AG20443 (cell line): ENCODE measurements around the gene ZNF236.
"Not testable (repeated sequence)": the region's sequence is repeated elsewhere in the genome, so short reads cannot be mapped to it uniquely, and the experiment has no call there.

Experiments used
- DNase-seq: peaks from one replicate; pipeline ENCODE4 v3.0.0; 2012; ENCODE audit warnings: low spot score, mixed read lengths

Gene ZNF236

GRCh38 chr18:76908277-76908676 lies 85.9 kb downstream of the ZNF236 start:
- DNase-seq: no peak

- DNase-seq: no peak
Observed at GRCh38 chr18:76909439-76909838, 87.1 kb downstream of the ZNF236 start.

- DNase-seq: no peak
Observed at GRCh38 chr18:76911440-76911839, 89.1 kb downstream of the ZNF236 start.

GRCh38 chr18:76913583-76913982 lies 91.2 kb downstream of the ZNF236 start:
- no peak for DNase-seq

GRCh38 chr18:76914314-76914713 lies 92.0 kb downstream of the ZNF236 start:
- DNase-seq: no peak

- DNase-seq: no peak
Observed at GRCh38 chr18:76914796-76915195, 92.4 kb downstream of the ZNF236 start.

GRCh38 chr18:76915456-76915855 lies 93.1 kb downstream of the ZNF236 start:
- no peak for DNase-seq

GRCh38 chr18:76920974-76921373 lies 98.6 kb downstream of the ZNF236 start:
- no peak for DNase-seq

GRCh38 chr18:76922107-76922506 lies 99.8 kb downstream of the ZNF236 start:
- DNase-seq: peak; percentile 83

GRCh38 chr18:76923485-76924085 lies 101.2 kb downstream of the ZNF236 start:
- DNase-seq: peak; percentile 18

- no peak for DNase-seq
Observed at GRCh38 chr18:76925501-76925900, 103.1 kb downstream of the ZNF236 start.

GRCh38 chr18:76927223-76927725 lies 104.9 kb downstream of the ZNF236 start:
- DNase-seq: no peak

GRCh38 chr18:76928179-76928868 lies 106.0 kb downstream of the ZNF236 start:
- DNase-seq: no peak

- DNase-seq: no peak
Observed at GRCh38 chr18:76931171-76931570, 108.8 kb downstream of the ZNF236 start.

GRCh38 chr18:76932026-76932819 lies 109.9 kb downstream of the ZNF236 start:
- peak; percentile 41 for DNase-seq

- DNase-seq: no peak
Observed at GRCh38 chr18:76935722-76936337, 113.5 kb downstream of the ZNF236 start.

- DNase-seq: no peak
Observed at GRCh38 chr18:76936877-76937276, 114.5 kb downstream of the ZNF236 start.

- DNase-seq: no peak
Observed at GRCh38 chr18:76937597-76937996, 115.2 kb downstream of the ZNF236 start.

- DNase-seq: no peak
Observed at GRCh38 chr18:76938619-76939018, 116.3 kb downstream of the ZNF236 start.

- DNase-seq: no peak
Observed at GRCh38 chr18:76941284-76941683, 118.9 kb downstream of the ZNF236 start.

GRCh38 chr18:76943542-76944339 lies 121.4 kb downstream of the ZNF236 start:
- DNase-seq: peak; percentile 83

- DNase-seq: not testable (repeated sequence)
Observed at GRCh38 chr18:76944346-76944745, 122.0 kb downstream of the ZNF236 start.
